GM21529 (cell line): ENCODE measurements around the gene CHRFAM7A.
"Not testable (repeated sequence)": the region's sequence is repeated elsewhere in the genome, so short reads cannot be mapped to it uniquely, and the experiment has no call there.

Source experiments
- ATAC-seq: cut with Tn5 transposase; IDR thresholded peaks from one replicate; pipeline ENCODE4 v1.9.1; 2021; ENCODE audit not compliant: unreplicated experiment

The CHRFAM7A gene

GRCh38 chr15:30321063-30321462 is 72.3 kb downstream of the CHRFAM7A start:
- not testable (repeated sequence) for ATAC-seq

- not testable (repeated sequence) for ATAC-seq
Observed at GRCh38 chr15:30315704-30316103, 77.6 kb downstream of the CHRFAM7A start.

GRCh38 chr15:30310575-30310974 is 82.8 kb downstream of the CHRFAM7A start:
- not testable (repeated sequence) for ATAC-seq
